GM10248 (cell line): Measurements from ENCODE around the gene C11orf98.

ENCODE experiments used
- CTCF ChIA-PET: fragments of 300-600 bp; sonication (Branson Sonifier 250); formaldehyde crosslinking; extraction: SDS; loops from one replicate; lab custom pipeline; 2021; ENCODE audit warnings: antibody characterized with exemption; lab: Yijun Ruan, JAX
- POLR2A ChIA-PET: fragments of 350-650 bp; sonication (Branson Sonifier 250); formaldehyde crosslinking; extraction: SDS; loops from one replicate; lab custom pipeline; 2020; ENCODE audit warnings: antibody characterized with exemption; lab: Yijun Ruan, JAX
- DNase-seq: peaks from one replicate; pipeline ENCODE4 v3.0.0; 2012; ENCODE audit errors: extremely low spot score
- TF ChIP-seq, protein P1 (sequence below): IDR thresholded peaks from 2 replicates; pipeline ENCODE4 v1.5.1; 2012; ENCODE audit warnings: mild to moderate bottlenecking, low read depth; ENCODE audit errors: extremely low read depth, missing control alignments, control extremely low read depth

Gene C11orf98

DNA sequence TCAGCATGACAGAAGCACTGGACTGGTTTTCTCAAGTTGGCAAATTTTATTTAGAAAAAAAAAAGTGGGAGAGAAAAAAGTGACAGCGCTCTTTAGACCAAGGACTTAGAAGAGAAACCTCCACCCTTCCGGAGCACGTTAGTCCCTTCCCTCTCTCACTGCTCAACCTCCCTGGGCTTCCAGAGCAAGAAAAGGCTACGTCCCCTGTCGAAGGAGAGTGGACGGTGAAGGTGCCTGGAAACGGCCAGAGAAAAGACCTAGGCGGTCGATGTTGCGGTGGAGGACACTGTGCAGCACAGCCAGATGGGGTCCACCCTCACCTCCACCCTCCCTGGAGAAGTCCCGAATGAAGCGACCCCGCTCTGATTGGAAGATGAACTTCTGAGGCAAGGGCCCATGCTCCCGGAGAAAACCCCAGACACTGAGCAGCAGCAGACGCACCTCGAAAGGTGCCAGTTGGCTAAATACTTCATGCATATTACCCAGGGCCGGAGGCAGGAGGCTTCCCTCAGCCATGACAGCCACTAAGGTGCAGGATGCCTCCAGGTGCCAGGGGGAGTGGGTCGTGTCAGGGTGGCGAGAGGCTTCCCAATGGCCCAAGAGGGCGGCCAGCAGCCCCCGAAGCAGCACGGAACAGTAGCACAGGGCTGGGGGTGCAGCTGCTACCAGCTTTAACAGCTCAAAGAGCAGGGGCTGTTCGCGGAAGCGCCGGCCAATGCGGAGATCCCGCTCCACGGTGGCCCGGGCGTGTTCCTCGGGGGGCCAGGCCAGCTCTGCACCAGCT lies 18.0 kb downstream of the C11orf98 start:
- CTCF ChIA-PET: interaction anchor here (1.1 to 1.6 kb wide), 4 partner anchors 8 to 47 kb away, joined by 3 to 6 read pairs (median 4); partner anchors contain the start of gene B3GAT3
- POLR2A ChIA-PET: interaction anchor here (0.5 to 2.2 kb wide), 4 partner anchors 18 to 981 kb away, joined by 3 to 27 read pairs (median 8); partner anchors contain the start of genes C11orf98, CSKMT, TUT1 and UQCC3
- TF ChIP-seq, protein P1, sequence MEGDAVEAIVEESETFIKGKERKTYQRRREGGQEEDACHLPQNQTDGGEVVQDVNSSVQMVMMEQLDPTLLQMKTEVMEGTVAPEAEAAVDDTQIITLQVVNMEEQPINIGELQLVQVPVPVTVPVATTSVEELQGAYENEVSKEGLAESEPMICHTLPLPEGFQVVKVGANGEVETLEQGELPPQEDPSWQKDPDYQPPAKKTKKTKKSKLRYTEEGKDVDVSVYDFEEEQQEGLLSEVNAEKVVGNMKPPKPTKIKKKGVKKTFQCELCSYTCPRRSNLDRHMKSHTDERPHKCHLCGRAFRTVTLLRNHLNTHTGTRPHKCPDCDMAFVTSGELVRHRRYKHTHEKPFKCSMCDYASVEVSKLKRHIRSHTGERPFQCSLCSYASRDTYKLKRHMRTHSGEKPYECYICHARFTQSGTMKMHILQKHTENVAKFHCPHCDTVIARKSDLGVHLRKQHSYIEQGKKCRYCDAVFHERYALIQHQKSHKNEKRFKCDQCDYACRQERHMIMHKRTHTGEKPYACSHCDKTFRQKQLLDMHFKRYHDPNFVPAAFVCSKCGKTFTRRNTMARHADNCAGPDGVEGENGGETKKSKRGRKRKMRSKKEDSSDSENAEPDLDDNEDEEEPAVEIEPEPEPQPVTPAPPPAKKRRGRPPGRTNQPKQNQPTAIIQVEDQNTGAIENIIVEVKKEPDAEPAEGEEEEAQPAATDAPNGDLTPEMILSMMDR: no peak
- no peak for DNase-seq

DNA sequence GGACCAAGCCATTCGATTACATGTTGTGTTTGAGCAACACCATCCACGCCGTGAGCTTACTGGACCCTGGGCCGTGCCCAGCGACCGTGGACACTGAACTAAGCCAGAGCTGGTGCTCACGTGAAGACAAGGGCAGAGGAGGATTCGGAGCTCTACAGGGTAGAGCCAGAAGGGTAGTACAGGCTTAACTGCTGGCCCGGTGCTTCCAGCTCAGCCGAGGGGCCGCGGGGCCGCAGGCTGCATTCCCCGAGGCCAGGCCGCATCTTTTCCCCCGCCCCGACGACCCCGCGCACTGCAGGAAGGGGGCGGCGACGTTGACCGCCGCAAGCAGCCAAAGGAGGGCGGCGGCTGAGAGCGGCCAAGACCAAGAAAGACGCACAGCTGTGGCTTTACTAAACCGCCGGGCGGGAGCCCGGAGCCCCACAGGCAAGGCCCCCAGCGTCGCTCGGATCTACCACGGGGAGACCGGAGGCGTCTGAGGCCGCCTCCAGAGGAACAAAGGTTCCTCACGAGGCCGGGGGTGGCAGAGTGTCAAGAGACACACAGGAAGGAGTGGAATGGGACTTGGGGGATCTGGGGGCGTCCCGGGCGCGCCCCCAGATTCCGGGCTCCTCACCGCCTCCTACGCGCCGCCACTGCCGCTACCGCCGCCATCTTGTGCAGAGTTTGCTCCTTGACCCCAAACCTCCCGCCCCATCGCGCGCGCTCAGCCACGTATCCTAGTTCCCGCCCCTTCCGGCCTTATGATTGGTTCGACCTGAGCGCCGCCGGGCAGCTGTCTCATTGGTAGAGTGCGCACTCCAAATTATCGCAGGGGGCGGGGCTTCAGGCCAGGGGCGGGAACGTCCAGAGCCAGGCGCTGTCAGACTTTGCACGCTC lies 18.8 kb downstream of the C11orf98 start, which contains the start of gene GANAB:
Gene GANAB, minus strand, starts transcription at position 668 of the 879 bp plus-strand sequence. Its CDS starts 14 bp downstream, at position 654.
- peak; percentile 100 for DNase-seq
- ChIA-PET CTCF (interaction anchor here (0.7 to 1.6 kb wide), 10 partner anchors 9 to 34 kb away, joined by 3 to 6 read pairs (median 4); partner anchors contain the start of gene B3GAT3), POLR2A (interaction anchor here (0.5 to 2.2 kb wide), 6 partner anchors 19 to 980 kb away, joined by 3 to 27 read pairs (median 4); partner anchors contain the start of genes C11orf98, CSKMT, TUT1 and UQCC3)
- TF ChIP-seq, protein P1: no peak

DNA sequence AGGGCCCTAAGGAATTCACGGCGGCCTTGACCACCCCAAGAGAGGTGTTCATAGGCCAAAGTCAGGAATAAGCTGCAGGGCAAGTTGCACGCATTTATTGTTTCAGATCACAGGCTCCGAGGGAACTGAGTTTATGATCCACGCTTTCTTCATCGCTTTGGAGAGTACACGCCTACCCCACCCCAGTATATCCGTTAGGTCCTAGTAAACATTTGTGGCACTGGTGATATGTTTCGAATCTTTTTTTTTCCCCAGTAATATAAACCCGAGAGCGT lies 19.4 kb downstream of the C11orf98 start:
- no peak for DNase-seq
- POLR2A ChIA-PET: interaction anchor here (0.6 to 2.2 kb wide), 4 partner anchors 19 to 212 kb away, joined by 3 to 27 read pairs (median 6); partner anchors contain the start of genes C11orf98, CSKMT and TUT1
- CTCF ChIA-PET: interaction anchor here (0.7 to 1.6 kb wide), 9 partner anchors 10 to 35 kb away, joined by 3 to 6 read pairs (median 4); partner anchors contain the start of gene B3GAT3
- TF ChIP-seq, protein P1: no peak

DNA sequence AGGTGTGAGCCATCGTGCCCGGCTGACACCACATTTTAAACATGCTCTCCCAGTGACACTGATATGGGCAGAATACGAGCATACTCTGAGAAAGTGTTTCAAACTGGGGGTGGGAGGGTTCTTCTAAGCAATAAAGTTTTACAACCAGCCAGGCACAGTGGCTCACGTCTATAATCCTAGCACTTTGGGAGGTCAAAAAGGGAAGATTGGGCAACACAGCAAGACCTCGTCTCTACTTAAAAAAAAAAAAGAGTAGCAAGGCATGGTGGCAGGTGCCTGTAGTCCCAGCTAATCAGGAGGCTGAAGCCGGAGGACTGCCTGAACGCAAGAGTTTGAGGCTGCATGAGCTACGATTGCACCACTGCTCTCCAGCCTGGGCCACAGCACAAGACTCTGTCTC lies 20.8 kb downstream of the C11orf98 start:
- ChIA-PET POLR2A (interaction anchor here (0.6 to 2.5 kb wide), 3 partner anchors 16 to 110 kb away, joined by 3 to 15 read pairs (median 3); partner anchors contain the start of genes C11orf98, CSKMT and ZBTB3), CTCF (interaction anchor here (1.4 to 1.5 kb wide), 2 partner anchors 19 to 125 kb away, joined by 3 read pairs; no protein-coding TSS in a partner anchor)
- DNase-seq: no peak
- TF ChIP-seq, protein P1: no peak

DNA sequence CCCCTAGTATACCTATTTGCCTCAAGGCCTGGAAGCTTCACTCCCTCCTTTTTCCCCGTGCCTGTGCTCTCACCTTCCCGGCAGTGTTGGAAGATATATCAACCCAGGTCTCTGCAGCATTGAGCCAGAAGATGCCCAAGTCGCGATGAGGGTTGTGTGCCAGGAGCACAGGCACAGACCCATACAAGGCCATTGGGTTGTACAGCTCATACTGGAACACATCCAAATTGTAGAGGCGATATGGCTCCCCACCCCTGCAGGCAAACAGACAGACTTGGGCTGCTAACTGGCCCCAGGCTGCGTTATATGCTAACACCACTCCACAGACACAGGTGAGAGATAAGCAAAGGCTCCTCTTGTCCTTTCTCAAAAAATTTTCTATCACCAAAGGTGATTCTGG lies 32.5 kb downstream of the C11orf98 start:
- TF ChIP-seq, protein P1: no peak
- ChIA-PET CTCF (interaction anchor here (0.8 to 1.1 kb wide), 2 partner anchors 10 to 69 kb away, joined by 3 read pairs; no protein-coding TSS in a partner anchor), POLR2A (no interaction called here)
- DNase-seq: no peak
